CD4-positive, alpha-beta T cell treated with Interleukin-17A for 1 hour (primary cell): ENCODE results near the gene TULP3.
A peak's percentile ranks its signal among the peaks of the same experiment; 100 is the strongest.

Source experiments
- DNase-seq: peaks from one replicate; pipeline ENCODE4 v3.0.0-alpha.2; 2020

The TULP3 gene

DNA sequence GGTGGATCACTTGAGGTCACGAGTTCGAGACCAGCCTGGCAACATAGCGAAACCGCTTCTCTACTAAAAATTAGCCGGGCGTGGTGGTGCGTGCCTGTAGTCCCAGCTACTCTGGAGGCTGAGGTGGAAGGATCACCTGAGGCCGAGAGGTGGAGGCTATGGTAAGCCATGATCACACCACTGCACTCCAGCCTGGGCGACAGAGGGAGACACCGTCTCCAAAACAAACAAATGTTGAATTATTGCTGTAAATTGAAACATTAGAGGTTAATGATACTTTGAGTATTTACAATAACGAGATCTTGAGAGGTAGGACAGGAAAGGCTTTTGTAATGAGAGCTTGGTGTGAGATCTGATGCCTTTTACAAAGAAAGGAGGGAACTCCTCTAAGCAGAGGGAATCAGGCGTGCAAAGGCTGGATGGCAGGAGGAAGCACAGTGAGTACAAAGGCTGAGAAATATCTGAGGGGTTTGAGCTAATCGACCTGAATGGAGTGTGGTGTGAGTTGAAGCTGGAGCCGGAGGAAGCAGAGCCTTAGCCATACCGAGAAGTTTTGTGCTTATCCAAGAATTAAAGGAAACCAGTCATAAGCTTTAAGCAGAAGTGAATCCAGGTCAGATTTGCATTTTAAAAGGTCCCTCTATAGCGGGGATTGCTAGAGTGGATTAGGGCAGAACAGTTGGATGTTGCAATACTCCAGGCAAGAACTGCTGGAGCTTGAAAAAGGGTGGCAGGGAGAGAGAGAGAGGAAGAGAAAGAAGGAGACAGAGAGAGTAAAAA is 12.5 kb upstream of the TULP3 start:
- peak; percentile 15 for DNase-seq

DNA sequence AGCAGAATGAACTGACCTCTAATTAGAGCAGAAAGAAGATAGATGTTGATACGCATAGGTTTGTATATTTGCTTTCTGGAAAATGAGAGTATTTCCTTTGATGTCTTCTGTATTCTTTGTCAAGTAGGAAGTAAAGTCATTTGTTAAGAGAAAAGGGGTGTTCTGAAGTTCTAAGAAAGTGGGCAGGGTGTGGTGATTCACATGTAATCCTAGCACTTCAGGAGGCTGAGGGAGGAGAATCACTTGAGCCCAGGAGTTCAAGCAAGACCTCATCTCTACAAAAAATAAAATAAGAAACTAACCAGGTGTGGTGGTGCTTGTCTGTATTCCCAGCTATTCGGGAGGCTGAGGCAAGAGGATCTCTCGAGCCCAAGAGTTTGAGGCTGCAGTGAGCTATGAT is 10.8 kb upstream of the TULP3 start:
- no peak for DNase-seq

DNA sequence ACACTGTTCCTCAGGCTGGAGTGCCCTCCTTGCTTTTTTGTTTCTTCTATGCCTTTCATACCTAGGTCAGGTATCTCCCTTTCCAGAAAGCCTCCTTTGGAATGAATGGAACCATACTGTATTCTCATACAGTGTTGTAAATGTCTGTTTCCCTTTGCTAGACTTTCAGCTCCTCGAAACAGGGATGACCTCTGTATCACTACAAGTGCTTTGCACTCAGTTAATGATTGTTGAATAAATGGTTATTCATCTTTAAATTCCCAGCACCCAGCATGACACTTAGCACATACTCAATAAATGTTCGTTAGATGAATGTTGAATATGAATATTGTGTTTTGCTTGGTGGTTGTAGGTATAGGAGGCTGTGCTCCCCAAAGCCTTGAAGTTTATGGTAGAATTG is 5.9 kb upstream of the TULP3 start:
- DNase-seq, result no peak

DNA sequence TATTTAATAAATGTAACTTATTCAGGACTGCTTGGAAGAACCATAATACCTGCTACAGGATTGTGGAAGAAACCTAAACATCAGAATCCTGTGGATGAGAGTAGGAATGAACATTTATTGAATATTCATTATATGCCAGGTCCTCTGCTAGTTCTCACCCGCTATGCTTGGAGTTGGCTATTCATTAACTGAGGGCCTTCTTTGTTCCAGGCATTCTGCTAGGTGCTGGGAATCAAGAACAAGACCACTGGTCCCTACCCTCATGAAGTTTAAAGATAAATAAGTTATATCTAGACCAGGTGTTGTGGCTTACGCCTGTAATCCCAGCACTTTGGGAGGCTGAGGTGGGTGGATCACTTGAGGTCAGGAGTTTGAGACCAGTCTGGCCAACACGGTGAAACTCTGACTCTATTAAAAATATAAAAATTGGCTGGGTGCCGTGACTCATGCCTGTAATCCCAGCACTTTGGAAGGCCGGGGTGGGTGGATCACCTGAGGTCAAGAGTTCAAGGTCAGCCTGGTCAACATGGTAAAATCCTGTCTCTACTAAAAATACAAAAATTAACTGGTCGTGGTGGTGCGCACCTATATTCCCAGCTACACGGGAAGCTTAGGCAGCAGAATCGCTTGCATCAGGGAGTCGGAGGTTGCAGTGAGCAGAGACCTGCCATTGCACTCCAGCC is 3.8 kb upstream of the TULP3 start:
- no peak for DNase-seq

DNA sequence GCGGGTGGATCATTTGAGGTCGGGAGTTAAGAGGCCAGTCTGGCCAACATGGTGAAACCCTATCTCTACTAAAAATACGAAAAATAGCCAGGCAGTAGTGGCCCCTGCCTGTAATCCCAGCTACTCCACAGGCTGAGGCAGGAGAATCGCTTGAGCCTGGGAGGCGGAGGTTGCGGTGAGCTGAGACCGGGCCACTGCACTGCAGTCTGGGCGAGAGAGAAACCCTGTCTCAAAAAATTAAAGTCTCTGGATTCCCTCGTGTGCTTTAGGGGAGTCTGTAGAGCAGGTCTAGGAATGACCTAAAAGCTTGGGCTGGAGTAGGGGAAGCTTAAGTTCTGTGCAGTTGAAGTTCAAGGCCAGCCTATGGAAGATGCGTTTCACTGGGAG is 697 bp upstream of the TULP3 start:
- DNase-seq, result no peak

DNA sequence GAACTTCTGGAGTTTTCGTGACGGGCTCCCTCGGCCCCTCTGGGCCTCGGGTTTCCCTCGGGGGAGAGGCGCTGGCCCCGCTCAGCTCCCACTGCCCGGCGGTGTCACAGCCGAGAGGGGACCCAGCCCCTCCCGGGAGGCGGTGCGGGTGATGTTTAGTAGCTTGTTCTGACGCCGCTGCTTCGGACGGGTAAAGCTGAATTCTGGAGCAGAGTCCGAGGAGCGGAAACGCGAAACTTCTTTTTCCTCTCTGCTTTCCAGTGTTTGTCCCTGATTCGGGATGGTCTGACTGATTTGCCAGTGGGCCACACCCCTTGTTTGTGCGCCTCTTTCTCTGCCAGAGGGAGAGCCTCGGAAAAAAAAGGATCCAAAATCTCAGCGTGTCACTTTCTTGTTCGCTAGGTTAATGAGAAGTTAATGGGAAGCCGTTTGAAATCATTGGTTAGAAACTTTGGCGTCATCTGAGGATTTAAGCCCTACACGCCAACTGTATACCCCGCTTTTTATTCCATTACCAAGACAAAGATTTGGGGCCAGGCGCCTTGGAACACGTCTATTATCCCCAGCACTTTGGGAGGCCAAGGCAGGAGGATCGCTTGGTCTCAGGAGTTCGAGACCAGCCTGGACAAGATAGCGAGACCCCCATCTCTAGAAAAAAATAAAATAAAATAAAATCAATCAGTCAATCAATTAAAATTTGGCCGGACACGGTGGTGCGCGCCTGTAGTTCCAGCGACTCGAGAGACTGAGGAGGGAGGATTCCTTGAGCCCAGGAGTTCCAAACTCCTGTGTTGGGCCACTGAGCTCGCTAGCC is 756 bp downstream of the TULP3 start:
- DNase-seq, result no peak

DNA sequence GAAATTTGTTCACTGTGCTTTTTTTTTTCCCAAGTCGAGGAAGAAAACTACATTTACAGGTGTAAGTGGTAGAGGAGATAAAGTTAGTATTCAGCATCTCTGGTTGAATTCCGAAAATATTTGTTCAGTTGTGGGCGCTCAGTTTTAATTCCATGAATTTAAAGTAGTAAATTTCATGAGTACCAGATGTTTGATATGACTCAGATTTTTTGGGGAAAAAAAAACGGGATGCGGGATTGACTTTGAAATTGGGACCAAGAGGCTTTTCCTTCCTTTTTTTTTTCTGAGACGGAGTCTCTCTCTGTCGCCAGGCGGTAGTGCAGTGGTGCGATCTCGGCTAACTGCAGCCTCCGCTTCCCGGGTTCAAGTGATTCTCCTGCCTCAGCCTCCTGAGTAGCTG is 1.6 kb downstream of the TULP3 start:
- no peak for DNase-seq

DNA sequence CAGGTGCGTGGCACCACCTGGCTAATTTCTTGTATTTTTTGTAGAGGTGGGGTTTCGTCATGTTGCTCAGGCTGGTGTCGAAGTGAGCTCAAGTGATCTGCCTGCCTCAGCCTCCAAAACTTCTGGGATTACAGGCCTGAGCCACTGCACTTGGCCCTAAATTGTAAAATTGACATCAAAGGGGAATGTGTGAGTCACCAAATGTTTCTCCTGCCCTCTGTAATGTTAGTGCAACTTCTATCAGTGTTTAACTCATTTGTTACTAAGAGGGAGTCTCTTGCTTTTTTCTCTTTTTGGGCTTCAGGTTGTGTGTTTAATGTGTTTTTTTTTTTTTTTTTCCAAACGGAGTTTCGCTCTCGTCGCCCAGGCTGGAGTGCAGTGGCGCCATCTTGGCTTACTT is 2.3 kb downstream of the TULP3 start:
- DNase-seq, result no peak

DNA sequence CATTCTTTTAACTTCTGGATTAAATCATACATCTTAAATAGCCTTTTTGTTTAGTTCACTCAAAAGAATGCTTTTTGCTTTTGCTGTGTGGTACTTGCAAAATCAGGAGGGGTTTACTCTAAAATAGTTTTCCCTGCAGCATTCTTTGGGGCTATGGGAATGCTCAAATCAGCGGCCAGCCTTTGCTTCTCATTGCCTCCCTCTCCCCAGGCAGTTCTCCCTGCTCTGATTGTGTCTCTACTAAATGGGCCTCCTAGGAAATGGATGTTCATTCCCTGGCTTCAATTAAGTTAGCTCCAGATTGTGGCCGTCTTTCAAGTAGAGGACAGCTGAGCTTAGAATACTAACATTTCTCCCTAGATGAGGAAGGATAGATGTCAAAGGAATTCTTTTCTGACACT is 4.4 kb downstream of the TULP3 start:
- DNase-seq, result no peak

DNA sequence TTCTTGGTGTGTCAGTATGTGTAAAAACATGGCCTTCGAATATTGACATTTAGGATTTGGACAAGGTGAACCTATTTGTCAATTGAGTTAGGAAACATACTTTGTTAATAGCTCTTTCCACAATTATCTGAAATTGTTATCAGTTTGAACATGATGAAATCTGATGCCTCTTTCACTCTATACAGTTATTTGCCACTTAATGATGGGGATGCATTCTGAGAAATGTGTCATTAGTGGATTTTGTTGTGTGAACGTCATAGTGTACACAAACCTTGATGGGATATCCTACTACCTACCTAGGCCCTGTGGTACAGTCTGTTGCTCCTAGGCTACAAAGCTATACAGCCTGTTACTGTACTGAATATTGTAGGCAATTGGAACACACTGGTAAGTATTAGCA is 4.8 kb downstream of the TULP3 start:
- no peak for DNase-seq

DNA sequence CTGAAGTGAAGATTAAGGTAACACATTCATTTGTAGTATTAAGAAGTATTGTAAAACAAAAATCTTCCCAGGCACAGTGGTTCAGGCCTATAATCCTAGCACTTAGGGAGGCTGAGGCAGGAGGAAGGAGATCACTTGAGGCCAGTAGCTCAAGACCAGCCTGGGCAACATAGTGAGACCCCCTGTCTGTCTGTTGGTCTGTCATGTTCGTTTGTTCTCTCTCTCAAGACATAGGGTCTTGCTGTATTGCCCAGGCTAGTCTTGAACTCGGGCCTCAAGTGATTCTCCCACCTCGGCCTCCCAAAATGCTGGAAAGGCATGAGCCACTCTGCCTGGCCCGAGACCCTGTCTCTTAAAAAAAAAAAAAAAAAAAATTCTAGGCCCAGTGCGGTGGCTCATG is 6.7 kb downstream of the TULP3 start:
- no peak for DNase-seq

DNA sequence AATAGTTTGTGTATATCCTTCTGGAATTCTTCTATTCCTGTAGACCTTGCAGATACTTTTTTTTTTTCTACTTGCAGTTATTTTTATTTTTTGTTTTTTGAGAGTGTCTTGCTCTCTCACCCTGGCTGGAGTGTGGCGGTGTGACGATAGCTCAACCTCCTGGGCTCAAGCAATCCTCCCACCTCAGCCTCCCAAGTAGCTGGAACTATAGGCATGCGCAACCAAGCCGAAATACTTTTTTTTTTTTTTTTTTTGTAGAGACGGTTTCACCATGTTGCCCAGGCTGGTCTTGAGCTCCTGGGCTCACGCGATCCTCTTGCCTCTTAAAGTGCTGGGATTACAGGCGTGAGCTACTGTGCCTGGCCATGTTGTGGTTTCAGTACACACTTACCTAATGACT is 10.0 kb downstream of the TULP3 start:
- no peak for DNase-seq

DNA sequence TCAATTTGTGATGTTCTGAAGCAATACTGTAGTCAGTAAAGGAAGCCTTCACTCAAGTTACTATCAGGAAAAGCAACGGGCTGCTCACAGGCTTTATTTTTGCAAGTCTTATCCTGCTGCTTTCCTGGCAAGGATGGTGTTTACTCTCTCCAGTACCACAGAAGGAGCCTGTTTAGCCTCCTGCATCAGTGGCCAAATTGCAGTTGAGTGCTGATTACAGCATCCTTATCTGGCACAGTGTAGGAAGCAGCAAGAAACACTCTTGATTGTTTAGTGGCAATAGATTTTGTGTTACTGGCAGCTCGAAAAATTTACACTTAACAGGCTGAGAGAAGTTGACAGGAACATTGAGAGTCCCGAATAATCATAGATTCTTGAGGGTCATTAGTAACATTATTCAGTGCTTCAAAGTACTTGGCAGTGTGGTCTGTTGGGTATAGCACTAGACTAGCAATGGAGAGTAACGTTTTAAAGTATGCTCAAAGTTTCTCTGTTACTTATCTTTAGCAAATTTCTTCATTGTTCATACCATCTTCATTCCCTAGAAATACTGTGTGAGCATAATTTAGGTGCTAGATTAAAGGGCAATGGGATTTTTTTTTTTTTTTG is 11.7 kb downstream of the TULP3 start:
- no peak for DNase-seq

DNA sequence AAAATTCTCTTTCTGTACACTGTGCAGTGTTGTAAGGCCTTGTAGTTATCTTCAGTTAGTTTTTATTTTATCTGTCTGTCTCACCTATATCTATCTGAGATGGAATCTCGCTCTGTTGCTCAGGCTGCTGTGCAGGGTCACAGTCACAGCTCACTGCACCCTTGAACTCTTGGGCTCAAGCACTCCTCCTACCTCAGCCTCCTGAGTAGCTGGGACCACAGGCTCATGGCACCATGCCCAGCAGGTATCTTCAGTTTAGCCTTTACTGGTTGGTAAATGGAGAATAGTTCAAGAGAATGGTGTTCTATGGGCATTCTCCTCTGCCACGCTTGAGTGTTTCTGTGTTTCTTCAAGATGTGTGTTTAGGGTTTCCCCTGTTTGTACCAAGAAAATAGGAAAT is 13.6 kb downstream of the TULP3 start:
- no peak for DNase-seq

DNA sequence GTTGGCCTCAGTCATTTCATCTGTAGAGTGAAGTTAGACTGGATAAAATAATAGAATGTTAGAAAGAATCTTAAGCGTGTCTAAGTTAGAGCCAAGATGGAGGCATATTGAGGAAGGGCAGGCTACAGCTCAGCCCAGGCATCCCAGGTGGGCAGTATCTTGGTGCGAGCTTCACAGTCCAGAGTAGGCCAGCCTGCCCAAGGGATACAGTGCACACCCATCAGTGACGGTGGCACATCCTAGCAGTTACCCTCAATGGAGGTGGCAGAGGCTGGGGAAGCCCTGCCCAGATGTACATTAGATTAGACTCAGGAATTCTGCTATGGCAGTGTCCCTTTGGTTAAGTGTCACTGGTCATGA is 21.5 kb downstream of the TULP3 start:
- no peak for DNase-seq

DNA sequence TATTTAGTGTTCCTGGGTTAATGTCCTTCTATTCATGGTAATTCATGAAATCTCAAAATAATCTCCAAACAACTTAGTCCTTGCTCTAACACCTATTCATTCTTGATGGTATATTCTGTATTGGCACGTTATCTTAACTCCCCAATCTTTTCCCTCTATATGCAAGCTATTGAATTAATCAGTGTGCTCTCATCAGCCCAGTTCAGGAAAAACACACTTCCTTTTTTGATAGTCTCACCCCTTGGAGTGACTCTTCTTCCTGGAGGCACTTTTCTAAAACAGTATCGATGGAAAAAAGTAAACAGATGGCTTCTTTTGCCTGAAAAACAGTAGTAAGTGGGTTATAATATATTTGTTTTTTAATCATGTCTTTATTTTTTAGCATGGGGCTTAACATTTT is 28.6 kb downstream of the TULP3 start:
- DNase-seq, result no peak

DNA sequence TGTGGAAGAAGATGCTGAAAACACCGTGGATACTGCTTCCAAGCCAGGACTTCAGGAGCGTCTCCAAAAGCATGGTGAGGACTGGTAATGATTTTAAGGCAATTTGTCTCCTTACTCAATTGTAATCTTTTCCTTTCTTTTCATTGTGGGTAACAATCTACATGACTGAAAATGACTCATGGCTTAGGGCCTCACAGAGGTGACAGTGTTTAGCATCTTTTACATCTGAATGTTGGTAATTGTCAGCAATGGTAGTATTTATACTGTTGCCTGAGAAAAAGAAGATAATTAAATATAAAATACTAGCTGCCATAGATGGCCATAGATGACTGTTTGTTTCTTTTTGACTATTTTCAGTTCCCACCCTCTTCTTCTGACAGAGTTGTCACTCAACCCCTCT is 31.6 kb downstream of the TULP3 start:
- DNase-seq, result no peak

DNA sequence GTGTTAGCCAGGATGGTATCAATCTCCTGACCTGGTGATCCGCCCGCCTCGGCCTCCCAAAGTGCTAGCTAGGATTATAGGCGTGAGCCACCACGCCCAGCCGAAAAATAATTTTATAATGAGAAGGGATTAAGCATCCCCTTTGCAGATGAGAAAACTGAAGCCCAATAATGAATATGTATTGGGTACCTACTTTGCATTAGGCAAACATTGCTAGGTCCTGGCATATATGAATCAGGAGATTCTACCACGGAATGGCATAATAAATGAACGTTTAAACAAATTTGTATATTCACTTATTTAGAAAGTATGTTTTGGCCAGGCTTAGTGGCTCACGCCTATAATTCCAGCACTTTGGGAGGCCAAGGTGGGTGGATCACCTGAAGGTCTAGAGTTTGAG is 32.4 kb downstream of the TULP3 start:
- DNase-seq, result no peak

DNA sequence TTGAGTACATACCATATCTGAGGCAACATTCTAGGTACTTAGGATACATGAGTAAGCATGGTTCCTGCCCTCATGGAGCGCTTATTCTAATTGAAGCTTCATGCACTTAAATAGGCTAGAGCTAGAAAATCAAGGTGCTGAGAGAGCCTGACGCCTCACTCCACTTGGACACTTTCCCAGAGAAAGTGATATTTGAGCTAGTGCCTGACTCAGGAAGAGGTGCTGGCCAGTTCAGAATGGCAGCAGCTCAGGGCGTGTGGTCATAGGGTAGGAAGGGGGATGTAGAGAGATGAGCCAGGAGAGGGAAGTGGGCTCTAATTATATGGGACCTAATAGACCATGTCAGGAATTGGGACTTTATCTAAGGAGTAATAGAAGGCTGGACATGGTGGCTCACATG is 33.3 kb downstream of the TULP3 start:
- DNase-seq, result no peak

DNA sequence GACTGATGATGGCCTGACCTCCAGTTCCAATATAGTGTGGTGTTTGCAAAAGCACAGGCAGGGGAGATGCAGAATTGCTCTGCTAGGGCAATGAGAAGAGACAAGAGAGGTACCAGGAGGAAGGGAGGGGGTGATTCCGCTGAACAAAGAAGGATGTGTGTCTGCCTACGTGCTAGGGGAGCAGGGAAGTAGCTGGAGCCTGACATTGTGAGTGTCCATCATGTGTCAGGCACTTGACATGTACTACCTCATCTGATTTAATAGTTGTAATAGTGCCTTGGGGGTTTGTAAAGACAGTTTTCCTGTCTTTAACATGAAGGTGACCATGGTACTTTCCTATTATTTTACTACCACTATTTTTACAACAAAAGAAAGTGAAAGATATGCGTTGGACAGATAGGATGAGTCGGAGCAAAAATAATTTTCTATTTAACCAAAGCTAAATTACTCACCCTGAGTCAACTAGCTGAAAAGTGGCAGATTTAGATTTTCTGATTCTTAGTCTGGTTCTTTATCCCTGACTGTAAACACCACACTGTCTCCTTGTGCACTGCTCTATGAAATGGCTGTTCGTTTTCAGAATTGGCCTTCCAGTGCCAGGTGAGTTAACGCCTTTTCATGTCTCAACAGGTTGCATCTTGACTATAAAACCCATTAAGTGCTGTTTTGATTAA is 34.8 kb downstream of the TULP3 start:
- no peak for DNase-seq

DNA sequence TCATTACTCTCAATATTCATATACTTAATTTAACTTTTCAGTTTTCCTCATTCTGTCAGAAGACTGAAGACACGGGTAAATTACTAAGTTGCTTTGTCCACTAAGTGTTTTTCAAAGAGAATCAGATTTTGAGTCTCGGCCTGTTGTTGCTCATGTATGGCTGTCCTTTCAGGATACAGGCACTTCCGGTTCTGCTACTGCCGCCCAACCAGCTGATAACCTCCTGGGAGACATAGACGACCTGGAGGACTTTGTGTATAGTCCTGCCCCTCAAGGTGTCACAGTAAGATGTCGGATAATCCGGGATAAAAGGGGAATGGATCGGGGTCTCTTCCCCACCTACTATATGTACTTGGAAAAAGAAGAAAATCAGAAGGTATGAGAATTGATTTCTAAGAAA is 40.2 kb downstream of the TULP3 start:
- DNase-seq, result no peak

DNA sequence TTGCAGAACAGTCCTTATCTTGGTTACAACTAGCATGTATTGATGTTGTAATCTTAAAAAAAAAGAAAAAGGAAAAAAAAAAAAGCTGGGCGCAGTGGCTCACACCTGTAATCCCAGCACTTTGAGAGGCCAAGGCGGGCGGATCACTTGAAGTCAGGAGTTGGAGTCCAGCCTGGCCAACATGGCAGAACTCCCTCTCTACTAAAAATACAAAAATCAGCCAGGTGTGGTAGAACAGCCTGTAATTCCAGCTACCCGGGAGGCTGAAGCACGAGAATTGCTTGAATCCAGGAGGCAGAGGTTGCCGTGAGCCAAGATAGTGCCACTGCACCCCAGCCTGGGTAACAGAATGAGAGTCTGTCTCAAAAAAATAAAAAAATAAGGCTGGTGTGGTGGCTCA is 42.9 kb downstream of the TULP3 start:
- no peak for DNase-seq

DNA sequence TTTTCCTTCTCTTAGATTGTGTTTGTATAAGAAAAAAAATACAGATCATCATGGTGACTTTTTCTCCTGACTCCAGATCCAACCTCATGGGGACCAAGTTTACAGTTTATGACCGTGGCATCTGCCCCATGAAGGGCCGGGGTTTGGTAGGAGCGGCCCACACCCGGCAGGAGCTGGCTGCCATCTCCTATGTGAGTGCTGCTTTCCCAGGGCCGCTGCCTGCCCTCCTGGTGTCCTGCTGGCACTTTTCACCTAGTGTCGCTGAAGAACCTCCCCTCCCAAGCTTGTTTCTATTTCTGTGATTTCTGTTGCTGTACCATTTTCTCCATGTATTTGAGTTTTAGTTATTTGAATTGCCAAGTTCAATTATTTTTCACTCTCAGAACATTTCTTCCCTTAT is 43.7 kb downstream of the TULP3 start:
- DNase-seq, result no peak
